Measurements from ENCODE around the gene EPS8L3.

Gene EPS8L3

GRCh38 chr1:109792056-109792831 lies 28.5 kb upstream of the EPS8L3 start:
- peak overlapping the region; percentile 81 for H3K27ac ChIP-seq
- peaks cover 87% of the 10 kb centered on the region in 2 experiments for H3K4me1 ChIP-seq (ENCODE audit: control insufficient read depth in 1 of 2, insufficient read depth in 1 of 2, low read depth in 1 of 2, low read length in 1 of 2)
- no peak overlapping the region for H3K4me3 ChIP-seq (ENCODE audit: low read depth in 1 of 2, low read length in 1 of 2)

GRCh38 chr1:109791495-109792043 lies 27.8 kb upstream of the EPS8L3 start:
- H3K4me1 ChIP-seq (ENCODE audit: control insufficient read depth in 1 of 2, insufficient read depth in 1 of 2, low read depth in 1 of 2, low read length in 1 of 2) = peaks cover 80 to 81% of the 10 kb centered on the region in 2 experiments
- H3K9me3 ChIP-seq = no peaks in the 10 kb centered on the region
- TF ChIP-seq CTCF (IDR thresholded peaks at IDR 0.05) = no peak
- no peak overlapping the region for H3K4me3 ChIP-seq (ENCODE audit: low read depth in 1 of 2, low read length in 1 of 2)
- H3K27ac ChIP-seq = peak overlapping the region; percentile 81
- no peaks in the 10 kb centered on the region for H3K27me3 ChIP-seq
- H3K36me3 ChIP-seq = no peaks in the 10 kb centered on the region

More at GRCh38 chr1:109792056-109792831, 28.5 kb upstream of the EPS8L3 start:
- H3K9me3 ChIP-seq = no peaks in the 10 kb centered on the region
- H3K36me3 ChIP-seq = no peaks in the 10 kb centered on the region
- no peak for TF ChIP-seq CTCF (IDR thresholded peaks at IDR 0.05)
- no peaks in the 10 kb centered on the region for H3K27me3 ChIP-seq

- Histone ChIP-seq H3K27ac (peak overlapping the region; percentile 81), H3K4me1 (ENCODE audit: control insufficient read depth in 1 of 2, insufficient read depth in 1 of 2, low read depth in 1 of 2, low read length in 1 of 2) (peaks cover 76 to 81% of the 10 kb centered on the region in 2 experiments), H3K4me3 (ENCODE audit: low read depth in 1 of 2, low read length in 1 of 2) (peak overlapping the region; percentile 17 to 19), H3K36me3 (no peaks in the 10 kb centered on the region), H3K9me3 (no peaks in the 10 kb centered on the region), H3K27me3 (no peaks in the 10 kb centered on the region)
- peak; percentile 27 for TF ChIP-seq CTCF (IDR thresholded peaks at IDR 0.05)
These were observed 27.2 kb upstream of the EPS8L3 start for GRCh38 chr1:109790735-109791494.

GRCh38 chr1:109790329-109790728 lies 26.6 kb upstream of the EPS8L3 start:
- peak overlapping the region; percentile 17 to 19 for H3K4me3 ChIP-seq (ENCODE audit: low read depth in 1 of 2, low read length in 1 of 2)
- no peaks in the 10 kb centered on the region for H3K9me3 ChIP-seq
- peak overlapping the region; percentile 81 for H3K27ac ChIP-seq
- H3K27me3 ChIP-seq = no peaks in the 10 kb centered on the region
- no peaks in the 10 kb centered on the region for H3K36me3 ChIP-seq
- H3K4me1 ChIP-seq (ENCODE audit: control insufficient read depth in 1 of 2, insufficient read depth in 1 of 2, low read depth in 1 of 2, low read length in 1 of 2) = peaks cover 76 to 81% of the 10 kb centered on the region in 2 experiments
- TF ChIP-seq CTCF (IDR thresholded peaks at IDR 0.05) = no peak

- no peak for TF ChIP-seq CTCF (IDR thresholded peaks at IDR 0.05)
- H3K36me3 ChIP-seq = no peaks in the 10 kb centered on the region
These were observed 25.9 kb upstream of the EPS8L3 start for GRCh38 chr1:109789551-109790180.

More at GRCh38 chr1:109789551-109790180, 25.9 kb upstream of the EPS8L3 start:
- H3K4me1 ChIP-seq (ENCODE audit: control insufficient read depth in 1 of 2, insufficient read depth in 1 of 2, low read depth in 1 of 2, low read length in 1 of 2) = peaks cover 71 to 76% of the 10 kb centered on the region in 2 experiments
- no peaks in the 10 kb centered on the region for H3K9me3 ChIP-seq
- no peak overlapping the region for H3K4me3 ChIP-seq (ENCODE audit: low read depth in 1 of 2, low read length in 1 of 2)
- H3K27me3 ChIP-seq = no peaks in the 10 kb centered on the region
- peak overlapping the region; percentile 81 for H3K27ac ChIP-seq
